KOPT-K1 (cell line): Measurements from ENCODE around the gene MDN1.
"Not testable (repeated sequence)": the region's sequence is repeated elsewhere in the genome, so short reads cannot be mapped to it uniquely, and the experiment has no call there.

Experiments
- H3K27ac ChIP-seq: fragments of 200-600 bp; sonication (generic); 2 replicates; pipeline ENCODE4 v1.5.1; 2016; ENCODE audit warnings: antibody characterized with exemption, mild to moderate bottlenecking, low read depth, low read length; ENCODE audit not compliant: poor library complexity, severe bottlenecking
- H3K36me3 ChIP-seq: fragments of 200-600 bp; sonication (generic); 2 replicates; pipeline ENCODE4 v1.5.1; 2017; ENCODE audit warnings: antibody characterized with exemption, mild to moderate bottlenecking, low read length, moderate library complexity; ENCODE audit not compliant: insufficient read depth
- H3K9me3 ChIP-seq: fragments of 200-600 bp; sonication (generic); 2 replicates; pipeline ENCODE4 v1.5.1; 2017; ENCODE audit warnings: antibody characterized with exemption, low read length, mild to moderate bottlenecking; ENCODE audit not compliant: insufficient read depth, poor library complexity, severe bottlenecking

The MDN1 gene

GRCh38 chr6:89829472-89830169, 10.0 kb upstream of the MDN1 start, which contains the start of gene CASP8AP2:
CASP8AP2 (plus strand) TSS chr6:89829880.
- peaks cover 37% of the 10 kb centered on the region for H3K36me3 ChIP-seq
- peak within 1 kb of the TSS; percentile 81 for H3K27ac ChIP-seq
- H3K9me3 ChIP-seq, result no peaks in the 10 kb centered on the region

- Histone ChIP-seq H3K27ac (peak overlapping the region; percentile 69), H3K36me3 (peaks cover 31% of the 10 kb centered on the region), H3K9me3 (no peaks in the 10 kb centered on the region)
Observed at GRCh38 chr6:89828988-89829471, 9.4 kb upstream of the MDN1 start.

DNA sequence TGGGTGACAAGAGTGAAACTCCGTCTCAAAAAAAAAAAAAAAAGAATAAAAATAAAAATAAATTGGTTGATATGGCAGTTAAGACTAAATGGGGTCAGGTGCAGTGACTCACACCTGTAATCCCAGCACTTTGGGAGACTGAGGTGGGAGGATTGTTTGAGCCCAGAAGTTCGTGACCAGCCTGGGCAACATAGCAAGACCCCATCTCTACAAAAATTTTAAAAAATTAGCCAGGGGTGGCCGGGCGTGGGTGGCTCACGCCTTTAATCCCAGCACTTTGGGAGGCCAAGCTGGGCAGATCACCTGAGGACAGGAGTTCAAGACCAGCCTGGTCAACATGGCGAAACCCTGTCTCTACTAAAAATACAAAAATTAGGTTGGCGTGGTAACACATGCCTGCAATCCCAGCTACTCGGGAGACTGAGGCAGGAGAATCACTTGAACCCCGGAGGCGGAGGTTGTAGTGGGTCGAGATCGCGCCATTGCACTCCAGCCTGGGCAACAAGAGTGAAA, 8.9 kb upstream of the MDN1 start:
- H3K9me3 ChIP-seq, result not testable (repeated sequence)
- peak overlapping the region; percentile 69 for H3K27ac ChIP-seq
- peaks cover 26% of the 10 kb centered on the region for H3K36me3 ChIP-seq

- Histone ChIP-seq H3K27ac (no peak overlapping the region), H3K9me3 (no peaks in the 10 kb centered on the region), H3K36me3 (peaks cover 2% of the 10 kb centered on the region; the same call in 1 of the 2 replicates)
Observed at GRCh38 chr6:89826029-89826528, 6.5 kb upstream of the MDN1 start.

- Histone ChIP-seq H3K36me3 (peaks cover 7% of the 10 kb centered on the region; the same call in 1 of the 2 replicates), H3K27ac (peak overlapping the region; percentile 66), H3K9me3 (no peaks in the 10 kb centered on the region)
Observed at GRCh38 chr6:89818977-89819335, 638 bp downstream of the MDN1 start.

- H3K36me3 ChIP-seq, result peaks cover 7% of the 10 kb centered on the region; the same call in 1 of the 2 replicates
- no peak overlapping the region for H3K27ac ChIP-seq
- H3K9me3 ChIP-seq, result no peaks in the 10 kb centered on the region
Observed at GRCh38 chr6:89817481-89817880, 2.1 kb downstream of the MDN1 start.

DNA sequence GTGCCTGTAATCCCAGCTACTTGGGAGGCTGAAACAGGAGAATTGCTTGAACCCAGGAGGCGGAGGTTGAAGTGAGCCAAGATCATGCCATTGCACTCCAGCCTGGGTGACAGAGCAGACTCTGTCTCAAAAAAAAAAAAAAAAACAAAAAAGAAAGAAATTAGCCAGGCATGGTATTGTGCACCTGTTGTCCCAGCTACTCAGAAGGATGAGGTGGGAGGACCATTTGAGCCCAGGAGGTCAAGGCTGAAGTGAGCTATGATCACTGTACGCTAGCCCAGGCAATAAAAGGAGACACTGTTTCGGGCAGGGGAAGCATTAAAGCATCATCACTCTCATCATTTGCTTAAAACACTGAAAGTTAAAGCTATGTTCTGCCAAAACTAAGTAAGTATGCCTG, 6.2 kb downstream of the MDN1 start:
- peaks cover 14% of the 10 kb centered on the region for H3K36me3 ChIP-seq
- not testable (repeated sequence) for H3K9me3 ChIP-seq, H3K27ac ChIP-seq

- no peaks in the 10 kb centered on the region for H3K9me3 ChIP-seq
- H3K36me3 ChIP-seq, result peaks cover 15% of the 10 kb centered on the region
- no peak overlapping the region for H3K27ac ChIP-seq
Observed at GRCh38 chr6:89807581-89807980, 12.0 kb downstream of the MDN1 start.

DNA sequence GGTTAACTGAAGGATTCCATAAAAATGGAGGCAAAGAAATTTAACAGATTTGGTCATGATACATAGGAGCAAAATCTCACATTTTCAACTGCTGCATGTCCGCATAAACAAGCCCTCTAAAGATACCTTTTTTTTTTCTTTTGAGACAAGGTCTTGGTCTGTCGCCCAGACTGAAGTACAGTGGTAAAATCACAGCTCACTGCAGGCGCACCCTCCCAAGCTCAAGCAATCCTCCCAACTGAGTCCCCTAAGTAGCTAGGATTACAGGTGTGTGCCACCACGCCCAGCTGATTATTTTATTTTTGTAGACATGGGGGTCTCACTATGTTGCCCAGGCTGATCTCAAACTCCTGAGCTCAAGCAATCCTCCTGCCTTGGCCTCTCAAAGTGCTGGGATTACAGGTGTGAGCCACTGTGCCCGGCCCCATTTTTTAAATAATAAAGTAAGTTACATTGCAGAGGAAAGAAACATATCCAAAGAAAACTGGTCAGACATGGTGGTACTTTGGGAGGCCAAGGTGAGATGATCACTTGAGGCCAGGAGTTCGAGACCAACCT, 13.7 kb downstream of the MDN1 start:
- no peak overlapping the region for H3K27ac ChIP-seq
- H3K36me3 ChIP-seq, result peaks cover 31% of the 10 kb centered on the region
- H3K9me3 ChIP-seq, result no peaks in the 10 kb centered on the region

GRCh38 chr6:89803271-89803670, 16.3 kb downstream of the MDN1 start:
- Histone ChIP-seq H3K36me3 (peaks cover 49% of the 10 kb centered on the region), H3K27ac (no peak overlapping the region), H3K9me3 (no peaks in the 10 kb centered on the region)

DNA sequence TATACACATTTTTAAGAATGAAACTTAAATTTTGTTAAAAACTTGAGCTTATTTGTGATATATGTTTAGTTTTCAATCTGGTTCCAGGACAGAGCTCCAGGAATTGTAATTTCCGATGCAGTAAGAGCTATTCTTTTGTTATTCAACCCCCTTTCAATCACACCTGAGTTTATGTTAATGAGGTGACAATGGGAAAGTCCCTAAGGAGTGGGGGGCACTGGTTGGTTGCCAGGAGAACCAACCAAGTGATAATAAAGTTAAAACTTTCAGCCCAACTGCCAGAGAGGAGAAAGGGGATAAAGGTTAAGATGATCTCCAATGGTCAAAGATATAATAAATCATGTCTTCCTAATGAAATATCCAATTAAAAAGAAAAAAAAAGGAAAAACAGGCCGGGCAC, 19.8 kb downstream of the MDN1 start:
- Histone ChIP-seq H3K9me3 (no peaks in the 10 kb centered on the region), H3K27ac (no peak overlapping the region), H3K36me3 (peaks cover 68% of the 10 kb centered on the region)

- no peaks in the 10 kb centered on the region for H3K9me3 ChIP-seq
- H3K27ac ChIP-seq, result no peak overlapping the region
- peaks cover 68% of the 10 kb centered on the region for H3K36me3 ChIP-seq
Observed at GRCh38 chr6:89799096-89799495, 20.5 kb downstream of the MDN1 start.

DNA sequence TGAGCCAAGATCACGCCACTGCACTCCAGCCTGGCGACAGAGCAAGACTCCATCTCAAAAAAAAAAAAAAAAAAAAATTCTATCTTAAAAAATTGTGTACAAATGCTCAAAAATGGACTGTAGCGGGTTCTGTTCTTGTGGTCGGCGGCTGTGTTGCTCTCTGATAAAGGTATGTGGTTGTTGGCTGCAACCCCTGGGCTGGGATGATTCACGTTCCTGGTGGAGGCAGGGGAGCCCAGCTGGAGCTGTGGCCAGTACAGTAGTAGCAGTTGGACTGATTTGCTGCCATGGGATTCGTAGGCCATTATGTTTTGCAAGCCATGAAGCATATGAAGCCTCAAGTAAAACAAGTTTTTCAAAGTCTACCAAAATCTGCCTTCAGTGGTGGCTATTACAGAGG, 22.3 kb downstream of the MDN1 start:
- peaks cover 75% of the 10 kb centered on the region for H3K36me3 ChIP-seq
- no peak overlapping the region for H3K27ac ChIP-seq

GRCh38 chr6:89794324-89794723, 25.3 kb downstream of the MDN1 start:
- Histone ChIP-seq H3K9me3 (no peaks in the 10 kb centered on the region), H3K36me3 (peaks cover 75% of the 10 kb centered on the region), H3K27ac (peak overlapping the region; percentile 22)

More for the DNA sequence above, 22.3 kb downstream of the MDN1 start:
- H3K9me3 ChIP-seq, result no peaks in the 10 kb centered on the region

DNA sequence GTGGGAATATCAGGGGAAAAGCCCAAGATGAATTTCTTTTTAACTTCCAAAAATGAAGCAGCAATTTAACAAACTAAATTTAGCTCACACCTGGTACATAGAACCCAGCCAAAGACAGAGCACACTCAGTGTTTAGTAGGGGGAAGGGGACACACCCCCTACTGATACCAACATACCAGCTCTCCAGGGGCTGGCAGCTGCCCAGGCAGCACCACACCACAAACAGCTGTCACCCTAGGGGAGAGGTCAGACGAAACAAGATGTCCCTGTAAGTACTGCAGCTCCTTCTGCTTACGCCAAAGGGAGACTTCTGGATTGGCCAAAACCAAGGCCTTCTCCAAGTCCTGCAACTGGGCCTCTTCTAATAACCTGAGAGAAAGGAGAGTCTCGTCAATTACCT, 26.0 kb downstream of the MDN1 start:
- Histone ChIP-seq H3K27ac (no peak overlapping the region), H3K36me3 (peaks cover 75% of the 10 kb centered on the region), H3K9me3 (no peaks in the 10 kb centered on the region)
